ENCODE measurements around the gene PLEKHA7. TPM values are rescaled to one million over a fixed set of nuclear protein-coding genes. Genes with fewer than 3 reads are reported as not detected.

Gene PLEKHA7
- total and polyA plus RNA-seq, 8 donors = 12.8 to 82.3 (median 46.6) TPM

- no peaks in the 10 kb centered on the region for H3K9me3 ChIP-seq
- H3K36me3 ChIP-seq = no peaks in the 10 kb centered on the region
- no peak for DNase-seq
- peak overlapping the region; percentile 65 to 91 (median 85) for H3K27ac ChIP-seq
- intact Hi-C loops (cut with DNase I; ENCODE audit: low total_unique reads) = no loop called here
- 61 to 75% (median 65%) methylated on average over 2 of the region's 2 CpGs for WGBS, 5 donors
- H3K4me1 ChIP-seq = peaks cover 50 to 99% (median 83%) of the 10 kb centered on the region in 4 donors
- no peaks in the 10 kb centered on the region for H3K27me3 ChIP-seq
- no peak for TF ChIP-seq CTCF (IDR thresholded peaks at IDR 0.05)
- no peak for TF ChIP-seq POLR2AphosphoS5 (IDR thresholded peaks at IDR 0.05)
- no peak for TF ChIP-seq POLR2A (IDR thresholded peaks at IDR 0.05)
- no peak for TF ChIP-seq EP300 (IDR thresholded peaks at IDR 0.05)
- H3K4me3 ChIP-seq = no peak overlapping the region
Observed at GRCh38 chr11:16984229-16984628, 30.0 kb downstream of the PLEKHA7 start.

GRCh38 chr11:16982809-16983208 lies 31.4 kb downstream of the PLEKHA7 start:
- Histone ChIP-seq H3K27me3 (no peaks in the 10 kb centered on the region), H3K9me3 (no peaks in the 10 kb centered on the region), H3K27ac (peak overlapping the region; percentile 85 to 91 (median 86)), H3K4me1 (peaks cover 42 to 99% (median 83%) of the 10 kb centered on the region in 4 donors), H3K4me3 (no peak overlapping the region), H3K36me3 (no peaks in the 10 kb centered on the region)
- intact Hi-C loops (cut with DNase I; ENCODE audit: low total_unique reads) = no loop called here
- no peak for DNase-seq
- WGBS, 5 donors = 42 to 78% (median 61%) methylated on average over 1 of the region's 1 CpG
- TF ChIP-seq CTCF (IDR thresholded peaks at IDR 0.05) = no peak
- TF ChIP-seq EP300 (IDR thresholded peaks at IDR 0.05) = no peak
- TF ChIP-seq POLR2AphosphoS5 (IDR thresholded peaks at IDR 0.05) = no peak
- no peak for TF ChIP-seq POLR2A (IDR thresholded peaks at IDR 0.05)

GRCh38 chr11:16982256-16982671 lies 31.9 kb downstream of the PLEKHA7 start:
- no peaks in the 10 kb centered on the region for H3K9me3 ChIP-seq
- H3K4me3 ChIP-seq = no peak overlapping the region
- peak overlapping the region; percentile 85 to 91 (median 86) for H3K27ac ChIP-seq
- TF ChIP-seq POLR2AphosphoS5 (IDR thresholded peaks at IDR 0.05) (peak in 1 of 3 donors; percentile 30), POLR2A (IDR thresholded peaks at IDR 0.05) (no peak)
- no peaks in the 10 kb centered on the region for H3K27me3 ChIP-seq
- H3K4me1 ChIP-seq = peaks cover 41 to 99% (median 86%) of the 10 kb centered on the region in 4 donors
- DNase-seq = peak; percentile 53 to 84
- H3K36me3 ChIP-seq = no peaks in the 10 kb centered on the region
- intact Hi-C loops (cut with DNase I; ENCODE audit: low total_unique reads) = no loop called here
- WGBS, 5 donors = 17 to 57% (median 27%) methylated on average over 2 to 5 of the region's 5 CpGs

GRCh38 chr11:16981651-16982194 lies 32.5 kb downstream of the PLEKHA7 start:
- H3K27ac ChIP-seq = peak overlapping the region; percentile 85 to 91 (median 86)
- TF ChIP-seq POLR2AphosphoS5 (IDR thresholded peaks at IDR 0.05) (no peak), POLR2A (IDR thresholded peaks at IDR 0.05) (no peak), CTCF (IDR thresholded peaks at IDR 0.05) (no peak), EP300 (IDR thresholded peaks at IDR 0.05) (no peak)
- no peaks in the 10 kb centered on the region for H3K27me3 ChIP-seq
- intact Hi-C loops (cut with DNase I; ENCODE audit: low total_unique reads) = no loop called here
- no peaks in the 10 kb centered on the region for H3K36me3 ChIP-seq
- no peaks in the 10 kb centered on the region for H3K9me3 ChIP-seq
- no peak overlapping the region for H3K4me3 ChIP-seq
- 23 to 44% (median 32%) methylated on average over 9 of the region's 9 CpGs for WGBS, 5 donors
- H3K4me1 ChIP-seq = peaks cover 41 to 99% (median 87%) of the 10 kb centered on the region in 4 donors
- DNase-seq = peak; percentile 50 to 88
